ENCODE results near the gene CRB3. TPM values are rescaled to one million over a fixed set of nuclear protein-coding genes. Genes with fewer than 3 reads are reported as not detected.

Gene CRB3
- total and polyA plus RNA-seq, 2 donors (not counting 1 experiment from before 2014, with no cell fraction given) = 0.17 TPM; not detected in 1

DNA sequence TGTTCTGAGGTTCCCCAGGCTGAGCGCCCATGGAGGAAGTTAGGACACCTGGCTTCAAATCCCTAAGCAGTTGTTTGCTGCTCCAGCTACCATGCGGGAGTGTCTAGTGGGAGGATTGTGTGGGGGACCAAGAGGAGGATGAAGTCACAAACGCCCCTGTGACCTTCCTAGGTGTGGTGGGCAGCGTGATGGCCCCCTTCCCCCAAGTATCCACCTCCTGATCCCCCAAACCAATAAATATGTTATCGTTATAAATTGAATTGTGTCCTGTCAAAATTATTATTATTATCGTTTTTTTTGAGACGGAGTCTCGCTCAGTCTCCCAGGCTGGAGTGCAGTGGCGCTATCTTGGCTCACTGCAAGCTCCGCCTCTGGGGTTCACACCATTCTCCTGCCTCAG, 30.4 kb upstream of the CRB3 start, which contains the start of gene SLC25A41:
Gene SLC25A41, minus strand, starts transcription at position 101 of the 400 bp plus-strand sequence. Its CDS starts 70 bp downstream, at position 31.
- no peaks in the 10 kb centered on the region for H3K4me1 ChIP-seq (ENCODE audit: control insufficient read depth, extremely low read depth, insufficient read depth, low read length)
- H4K20me1 ChIP-seq (ENCODE audit: control insufficient read depth, extremely low read depth, insufficient read depth, low read length) = no peaks in the 10 kb centered on the region
- H3K4me2 ChIP-seq (ENCODE audit: extremely low read depth, insufficient read depth, low read length) = no peak within 1 kb of the TSS
- no peaks in the 10 kb centered on the region for H3K36me3 ChIP-seq (ENCODE audit: control insufficient read depth, insufficient read depth, low read length)
- no peak within 1 kb of the TSS for H3K27ac ChIP-seq (ENCODE audit: insufficient read depth, low read length)
- no peak for DNase-seq (ENCODE audit: low read depth in 2 of 2)
- no peaks in the 10 kb centered on the region for H3K9me3 ChIP-seq (ENCODE audit: control insufficient read depth, insufficient read depth, low read depth, low read length)
- no peak for TF ChIP-seq EZH2 (IDR thresholded peaks at IDR 0.05; ENCODE audit: low read length, missing control alignments)
- TF ChIP-seq, protein P1, sequence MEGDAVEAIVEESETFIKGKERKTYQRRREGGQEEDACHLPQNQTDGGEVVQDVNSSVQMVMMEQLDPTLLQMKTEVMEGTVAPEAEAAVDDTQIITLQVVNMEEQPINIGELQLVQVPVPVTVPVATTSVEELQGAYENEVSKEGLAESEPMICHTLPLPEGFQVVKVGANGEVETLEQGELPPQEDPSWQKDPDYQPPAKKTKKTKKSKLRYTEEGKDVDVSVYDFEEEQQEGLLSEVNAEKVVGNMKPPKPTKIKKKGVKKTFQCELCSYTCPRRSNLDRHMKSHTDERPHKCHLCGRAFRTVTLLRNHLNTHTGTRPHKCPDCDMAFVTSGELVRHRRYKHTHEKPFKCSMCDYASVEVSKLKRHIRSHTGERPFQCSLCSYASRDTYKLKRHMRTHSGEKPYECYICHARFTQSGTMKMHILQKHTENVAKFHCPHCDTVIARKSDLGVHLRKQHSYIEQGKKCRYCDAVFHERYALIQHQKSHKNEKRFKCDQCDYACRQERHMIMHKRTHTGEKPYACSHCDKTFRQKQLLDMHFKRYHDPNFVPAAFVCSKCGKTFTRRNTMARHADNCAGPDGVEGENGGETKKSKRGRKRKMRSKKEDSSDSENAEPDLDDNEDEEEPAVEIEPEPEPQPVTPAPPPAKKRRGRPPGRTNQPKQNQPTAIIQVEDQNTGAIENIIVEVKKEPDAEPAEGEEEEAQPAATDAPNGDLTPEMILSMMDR (conservative IDR thresholded peaks at IDR 0.05 in 1 of 2, IDR thresholded peaks at IDR 0.05 in 1 of 2; ENCODE audit: low read depth in 1 of 2, low read length in 2 of 2) = no peak
- no peak within 1 kb of the TSS for H2AFZ ChIP-seq (ENCODE audit: low read length)
- H3K27me3 ChIP-seq (ENCODE audit: control insufficient read depth, insufficient read depth, low read length) = peaks cover 3% of the 10 kb centered on the region
- H3K79me2 ChIP-seq (ENCODE audit: control insufficient read depth, insufficient read depth, low read length) = no peaks in the 10 kb centered on the region
- H3K4me3 ChIP-seq (replicated peaks in 1 of 4; ENCODE audit: control extremely low read depth in 1 of 4, insufficient read depth in 1 of 4, low read depth in 3 of 4, low read length in 4 of 4) = no peak within 1 kb of the TSS
- H3K9ac ChIP-seq (ENCODE audit: insufficient read depth, low read length) = no peak within 1 kb of the TSS

DNA sequence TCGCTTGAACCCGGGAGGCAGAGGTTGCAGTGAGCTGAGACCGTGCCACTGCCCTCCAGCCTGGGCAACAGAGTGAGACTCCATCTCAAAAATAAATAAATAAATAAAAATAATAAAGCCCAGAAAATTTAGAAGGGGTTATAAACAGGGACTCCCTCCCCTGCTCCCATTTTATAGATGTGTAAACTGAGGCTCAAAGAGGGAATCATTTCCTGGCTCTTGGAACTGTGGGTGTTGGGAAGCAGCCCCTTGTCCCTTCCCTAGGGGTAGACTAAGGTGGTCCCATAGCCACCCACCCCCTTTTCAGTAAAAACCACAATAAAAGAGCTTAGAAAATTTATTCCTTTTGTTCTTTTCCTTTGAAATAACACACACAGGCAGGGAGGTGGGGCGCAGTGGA, 24.3 kb upstream of the CRB3 start:
- Histone ChIP-seq H2AFZ (ENCODE audit: low read length) (no peak overlapping the region), H3K9me3 (ENCODE audit: control insufficient read depth, insufficient read depth, low read depth, low read length) (no peaks in the 10 kb centered on the region), H3K36me3 (ENCODE audit: control insufficient read depth, insufficient read depth, low read length) (no peaks in the 10 kb centered on the region), H3K9ac (ENCODE audit: insufficient read depth, low read length) (no peak overlapping the region), H3K4me3 (replicated peaks in 1 of 4; ENCODE audit: control extremely low read depth in 1 of 4, insufficient read depth in 1 of 4, low read depth in 3 of 4, low read length in 4 of 4) (no peak overlapping the region), H3K4me1 (ENCODE audit: control insufficient read depth, extremely low read depth, insufficient read depth, low read length) (no peaks in the 10 kb centered on the region), H4K20me1 (ENCODE audit: control insufficient read depth, extremely low read depth, insufficient read depth, low read length) (no peaks in the 10 kb centered on the region), H3K27ac (ENCODE audit: insufficient read depth, low read length) (no peak overlapping the region), H3K27me3 (ENCODE audit: control insufficient read depth, insufficient read depth, low read length) (no peaks in the 10 kb centered on the region), H3K79me2 (ENCODE audit: control insufficient read depth, insufficient read depth, low read length) (no peaks in the 10 kb centered on the region), H3K4me2 (ENCODE audit: extremely low read depth, insufficient read depth, low read length) (no peak overlapping the region)
- DNase-seq (ENCODE audit: low read depth in 2 of 2) = no peak
- no peak for TF ChIP-seq EZH2 (IDR thresholded peaks at IDR 0.05; ENCODE audit: low read length, missing control alignments)
- TF ChIP-seq, protein P1 (conservative IDR thresholded peaks at IDR 0.05 in 1 of 2, IDR thresholded peaks at IDR 0.05 in 1 of 2; ENCODE audit: low read depth in 1 of 2, low read length in 2 of 2) = no peak

DNA sequence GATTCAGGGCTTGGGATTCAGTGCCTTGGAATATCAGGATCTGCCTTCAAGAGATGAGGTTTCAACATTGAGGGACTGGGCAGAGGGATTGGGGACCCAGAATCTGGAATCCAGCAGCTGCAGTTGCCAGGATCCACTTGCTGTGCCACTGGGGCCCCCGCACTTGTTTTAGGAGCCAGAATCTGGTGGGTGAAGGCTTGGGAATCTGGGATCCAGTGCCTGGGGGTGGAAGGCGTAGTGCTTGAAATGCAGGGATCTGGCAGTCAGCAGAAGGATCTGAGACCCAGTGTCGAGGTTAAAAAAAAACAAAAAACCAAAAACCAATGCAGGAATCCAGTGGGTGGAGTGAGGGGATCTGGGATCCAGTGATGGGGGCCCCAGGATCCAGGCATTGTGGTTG, 23.2 kb upstream of the CRB3 start:
- TF ChIP-seq EZH2 (IDR thresholded peaks at IDR 0.05; ENCODE audit: low read length, missing control alignments) = no peak
- TF ChIP-seq, protein P1 (conservative IDR thresholded peaks at IDR 0.05 in 1 of 2, IDR thresholded peaks at IDR 0.05 in 1 of 2; ENCODE audit: low read depth in 1 of 2, low read length in 2 of 2) = no peak
- H3K79me2 ChIP-seq (ENCODE audit: control insufficient read depth, insufficient read depth, low read length) = no peaks in the 10 kb centered on the region

More for the DNA sequence above, 23.2 kb upstream of the CRB3 start:
- no peak overlapping the region for H3K4me2 ChIP-seq (ENCODE audit: extremely low read depth, insufficient read depth, low read length)
- no peaks in the 10 kb centered on the region for H3K9me3 ChIP-seq (ENCODE audit: control insufficient read depth, insufficient read depth, low read depth, low read length)
- no peak overlapping the region for H3K9ac ChIP-seq (ENCODE audit: insufficient read depth, low read length)
- no peaks in the 10 kb centered on the region for H3K4me1 ChIP-seq (ENCODE audit: control insufficient read depth, extremely low read depth, insufficient read depth, low read length)
- H3K4me3 ChIP-seq (replicated peaks in 1 of 4; ENCODE audit: control extremely low read depth in 1 of 4, insufficient read depth in 1 of 4, low read depth in 3 of 4, low read length in 4 of 4) = no peak overlapping the region
- H3K36me3 ChIP-seq (ENCODE audit: control insufficient read depth, insufficient read depth, low read length) = no peaks in the 10 kb centered on the region
- H4K20me1 ChIP-seq (ENCODE audit: control insufficient read depth, extremely low read depth, insufficient read depth, low read length) = no peaks in the 10 kb centered on the region
- no peak overlapping the region for H3K27ac ChIP-seq (ENCODE audit: insufficient read depth, low read length)
- no peak for DNase-seq (ENCODE audit: low read depth in 2 of 2)
- H2AFZ ChIP-seq (ENCODE audit: low read length) = no peak overlapping the region
- H3K27me3 ChIP-seq (ENCODE audit: control insufficient read depth, insufficient read depth, low read length) = no peaks in the 10 kb centered on the region
